CD4-positive, alpha-beta T cell (primary cell): ENCODE data around the gene PEX11A. TPM values are rescaled to one million over a fixed set of nuclear protein-coding genes. Genes with fewer than 3 reads are reported as not detected.
A peak's percentile ranks its signal among the peaks of the same experiment; 100 is the strongest.

Source experiments
- ATAC-seq: fragments of 200-7000 bp; cut with Tn5 transposase; one replicate; pipeline ENCODE4 v1.10.0; 2022; ENCODE audit warnings: mild to moderate bottlenecking; ENCODE audit not compliant: poor library complexity
- CTCF ChIA-PET: fragments of 350-600 bp; sonication (Branson Sonifier 250); formaldehyde crosslinking; loops from one replicate; lab custom pipeline; 2021; ENCODE audit warnings: antibody characterized with exemption, inconsistent platforms; lab: Charles Lee
- POLR2A ChIA-PET: fragments of 350-600 bp; sonication (Branson Sonifier 250); formaldehyde crosslinking; loops from one replicate; lab custom pipeline; 2021; ENCODE audit warnings: antibody characterized with exemption, inconsistent platforms; lab: Charles Lee
- DNase-seq, 14 experiments: peaks; one replicate each; pipeline ENCODE4 v3.0.0-alpha.2; 2013 to 2020; ENCODE audit warnings: mixed read lengths in 2 of 14
- H3K27ac ChIP-seq, 2 donors: one replicate each; pipeline versions ENCODE4 v1.5.1 to v1.7.0; 2013; ENCODE audit warnings: low read length in 2 of 2, low read depth in 1 of 2, mild to moderate bottlenecking in 1 of 2
- H3K27me3 ChIP-seq, 2 experiments: 1 replicate in 1 of 2; 2 replicates in 1 of 2; pipeline versions ENCODE4 v1.6.1 to v1.7.0; 2013; ENCODE audit warnings: low read length in 2 of 2, control low read depth in 1 of 2, mild to moderate bottlenecking in 1 of 2, moderate library complexity in 1 of 2; ENCODE audit not compliant: insufficient read depth in 2 of 2, control insufficient read depth in 1 of 2
- H3K36me3 ChIP-seq: one replicate; pipeline ENCODE4 v1.6.1; 2013; ENCODE audit warnings: low read length, control low read depth; ENCODE audit not compliant: insufficient read depth
- H3K4me1 ChIP-seq: one replicate; pipeline ENCODE4 v1.6.1; 2013; ENCODE audit warnings: low read length, control low read depth; ENCODE audit not compliant: insufficient read depth
- H3K4me3 ChIP-seq: one replicate; pipeline ENCODE4 v1.5.1; 2013; ENCODE audit warnings: mild to moderate bottlenecking, low read length, moderate library complexity
- H3K9me3 ChIP-seq, 2 experiments: 1 replicate in 1 of 2; 2 replicates in 1 of 2; pipeline versions ENCODE4 v1.6.1 to v1.7.0; 2013; ENCODE audit warnings: low read length in 2 of 2, mild to moderate bottlenecking in 2 of 2, control low read depth in 1 of 2, moderate library complexity in 1 of 2; ENCODE audit not compliant: control insufficient read depth in 1 of 2, insufficient read depth in 1 of 2
- H3K27ac Mint-ChIP-seq: one replicate; pipeline ENCODE4 v1.8.0; 2020; ENCODE audit warnings: mixed read lengths
- H3K27me3 Mint-ChIP-seq: one replicate; pipeline ENCODE4 v1.8.0; 2021; ENCODE audit warnings: mixed read lengths
- H3K36me3 Mint-ChIP-seq: one replicate; pipeline ENCODE4 v1.8.0; 2021; ENCODE audit warnings: low read depth, mixed read lengths
- H3K4me1 Mint-ChIP-seq: one replicate; pipeline ENCODE4 v1.8.0; 2021; ENCODE audit warnings: low read depth, mixed read lengths
- H3K4me3 Mint-ChIP-seq: one replicate; pipeline ENCODE4 v1.8.0; 2020; ENCODE audit warnings: mild to moderate bottlenecking, mixed read lengths
- H3K9me3 Mint-ChIP-seq: one replicate; pipeline ENCODE4 v1.8.0; 2020; ENCODE audit warnings: mixed read lengths
- CTCF ChIP-seq: fragments of 200-600 bp; IDR thresholded peaks from one replicate; pipeline ENCODE4 v1.8.0; 2022; ENCODE audit warnings: antibody characterized with exemption, mild to moderate bottlenecking
- intact Hi-C, 2 experiments: fragments of 100-400 bp; cut with DNase I in 1 of 2; cut with micrococcal nuclease in 1 of 2; formaldehyde crosslinking; loops; one replicate each; pipeline versions ENCODE4 v1.15.1 to v1.9.0; 2023 to 2025; cut with DNase I, micrococcal nuclease
- total RNA-seq, 174 experiments: library from RNA in 2 of 174; stranded (reverse) in 2 of 174; gene quantifications; one replicate each; pipeline ENCODE4 v1.2.3 and lab custom pipeline; 2021 to 2026

The PEX11A gene
- total RNA-seq, 2 experiments from 2014 or later, result 0.22 TPM

GRCh38 chr15:89660556-89660955 lies 30.0 kb downstream of the PEX11A start:
- H3K4me3 Mint-ChIP-seq, result no peak overlapping the region
- intact Hi-C loops, result no loop called here
- peaks cover 72% of the 10 kb centered on the region for H3K27me3 Mint-ChIP-seq
- peaks cover 7% of the 10 kb centered on the region for H3K4me1 Mint-ChIP-seq
- H3K36me3 Mint-ChIP-seq, result no peaks in the 10 kb centered on the region
- CTCF ChIA-PET, result no interaction called here
- no peaks in the 10 kb centered on the region for H3K36me3 ChIP-seq
- POLR2A ChIA-PET, result no interaction called here
- no peak overlapping the region for H3K4me3 ChIP-seq
- no peak for TF ChIP-seq CTCF
- peaks cover 17 to 18% of the 10 kb centered on the region in 2 experiments for H3K27me3 ChIP-seq
- no peaks in the 10 kb centered on the region for H3K9me3 Mint-ChIP-seq
- no peak for DNase-seq
- no peak overlapping the region for H3K27ac ChIP-seq
- no peak overlapping the region for H3K27ac Mint-ChIP-seq
- H3K4me1 ChIP-seq, result no peaks in the 10 kb centered on the region
- ATAC-seq, result no peak
- H3K9me3 ChIP-seq, result no peaks in the 10 kb centered on the region

DNA sequence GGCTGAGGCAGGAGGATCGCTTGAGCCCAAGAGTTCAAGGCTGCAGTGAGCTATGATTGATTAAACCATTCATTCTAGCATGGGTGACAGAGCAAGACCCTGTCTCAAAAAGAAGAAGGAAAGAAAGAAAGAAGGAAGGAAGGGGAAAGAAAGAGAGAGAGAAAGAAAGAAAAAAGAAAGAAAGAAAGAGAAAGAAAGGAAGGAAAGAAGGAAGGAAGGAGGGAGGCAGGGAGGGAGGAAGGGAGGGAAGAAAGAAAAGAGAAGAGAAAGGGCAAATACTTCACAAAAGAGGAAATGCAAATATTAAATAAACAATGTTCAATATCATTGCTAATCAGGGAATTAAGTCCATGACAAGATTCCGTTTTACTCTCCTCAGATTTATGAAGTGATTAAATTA lies 31.3 kb downstream of the PEX11A start:
- no peak overlapping the region for H3K4me3 ChIP-seq
- Mint-ChIP-seq H3K27ac (no peak overlapping the region), H3K36me3 (no peaks in the 10 kb centered on the region), H3K4me3 (no peak overlapping the region), H3K27me3 (peaks cover 72% of the 10 kb centered on the region), H3K4me1 (peaks cover 9% of the 10 kb centered on the region), H3K9me3 (no peaks in the 10 kb centered on the region)
- peaks cover 9% of the 10 kb centered on the region for H3K4me1 ChIP-seq
- no peak for TF ChIP-seq CTCF
- DNase-seq (no peak), ATAC-seq (no peak)
- H3K27me3 ChIP-seq, result peaks cover 21% of the 10 kb centered on the region in 2 experiments
- intact Hi-C loops, result no loop called here
- H3K9me3 ChIP-seq, result peaks cover 0 to 7% of the 10 kb centered on the region in 2 experiments
- ChIA-PET CTCF (no interaction called here), POLR2A (no interaction called here)
- no peaks in the 10 kb centered on the region for H3K36me3 ChIP-seq
- no peak overlapping the region for H3K27ac ChIP-seq

DNA sequence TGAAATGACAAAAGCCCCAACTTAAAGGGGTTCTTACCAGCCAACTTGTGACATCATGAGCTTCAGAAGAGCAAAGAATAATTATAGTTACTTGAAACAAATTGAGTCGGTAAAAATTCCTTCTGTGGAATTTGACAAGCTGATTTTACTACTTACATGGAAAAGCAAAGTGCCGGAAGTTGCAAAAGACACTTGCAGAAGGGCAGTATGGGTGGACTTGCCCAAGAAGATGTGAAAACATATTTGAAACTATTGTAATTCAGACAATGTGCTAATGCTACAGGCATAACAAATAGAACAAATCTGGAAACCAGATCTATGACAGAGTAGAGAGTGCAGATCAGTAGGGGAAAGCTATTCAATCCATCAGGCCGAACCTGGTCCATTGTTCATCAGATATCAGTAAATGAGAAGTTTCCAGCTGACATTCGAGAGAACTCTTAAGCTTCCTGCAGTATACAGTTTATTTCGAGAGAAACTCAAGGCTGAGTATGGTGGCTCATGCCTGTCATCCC lies 32.8 kb downstream of the PEX11A start:
- Histone ChIP-seq H3K4me3 (no peak overlapping the region), H3K27me3 (peaks cover 26 to 36% of the 10 kb centered on the region in 2 experiments), H3K9me3 (peaks cover 0 to 8% of the 10 kb centered on the region in 2 experiments), H3K4me1 (peaks cover 10% of the 10 kb centered on the region), H3K27ac (no peak overlapping the region), H3K36me3 (no peaks in the 10 kb centered on the region)
- Mint-ChIP-seq H3K9me3 (no peaks in the 10 kb centered on the region), H3K4me3 (peak overlapping the region; percentile 11), H3K4me1 (peaks cover 15% of the 10 kb centered on the region), H3K27ac (no peak overlapping the region), H3K27me3 (peaks cover 77% of the 10 kb centered on the region), H3K36me3 (no peaks in the 10 kb centered on the region)
- ChIA-PET CTCF (no interaction called here), POLR2A (no interaction called here)
- TF ChIP-seq CTCF, result no peak
- no peak for DNase-seq
- intact Hi-C loops, result no loop called here
- no peak for ATAC-seq
